Measurements from ENCODE around the gene HNRNPC.
"Not testable (repeated sequence)": the region's sequence is repeated elsewhere in the genome, so short reads cannot be mapped to it uniquely, and the experiment has no call there.

Gene HNRNPC

GRCh38 chr14:21261824-21262223 is 7.4 kb downstream of the HNRNPC start:
- TF ChIP-seq, protein P1, sequence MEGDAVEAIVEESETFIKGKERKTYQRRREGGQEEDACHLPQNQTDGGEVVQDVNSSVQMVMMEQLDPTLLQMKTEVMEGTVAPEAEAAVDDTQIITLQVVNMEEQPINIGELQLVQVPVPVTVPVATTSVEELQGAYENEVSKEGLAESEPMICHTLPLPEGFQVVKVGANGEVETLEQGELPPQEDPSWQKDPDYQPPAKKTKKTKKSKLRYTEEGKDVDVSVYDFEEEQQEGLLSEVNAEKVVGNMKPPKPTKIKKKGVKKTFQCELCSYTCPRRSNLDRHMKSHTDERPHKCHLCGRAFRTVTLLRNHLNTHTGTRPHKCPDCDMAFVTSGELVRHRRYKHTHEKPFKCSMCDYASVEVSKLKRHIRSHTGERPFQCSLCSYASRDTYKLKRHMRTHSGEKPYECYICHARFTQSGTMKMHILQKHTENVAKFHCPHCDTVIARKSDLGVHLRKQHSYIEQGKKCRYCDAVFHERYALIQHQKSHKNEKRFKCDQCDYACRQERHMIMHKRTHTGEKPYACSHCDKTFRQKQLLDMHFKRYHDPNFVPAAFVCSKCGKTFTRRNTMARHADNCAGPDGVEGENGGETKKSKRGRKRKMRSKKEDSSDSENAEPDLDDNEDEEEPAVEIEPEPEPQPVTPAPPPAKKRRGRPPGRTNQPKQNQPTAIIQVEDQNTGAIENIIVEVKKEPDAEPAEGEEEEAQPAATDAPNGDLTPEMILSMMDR (IDR thresholded peaks at IDR 0.05; ENCODE audit: borderline replicate concordance, control extremely low read depth, extremely low read depth, insufficient read depth, missing control alignments): no peak
- DNase-seq (ENCODE audit: low spot score): no peak
- in situ Hi-C loops (cut with MboI; ENCODE audit: low sequenced_read_pairs, unreplicated experiment): no loop called here

GRCh38 chr14:21258889-21259787 is 10.1 kb downstream of the HNRNPC start:
- no peak for DNase-seq (ENCODE audit: low spot score)
- TF ChIP-seq, protein P1 (IDR thresholded peaks at IDR 0.05; ENCODE audit: borderline replicate concordance, control extremely low read depth, extremely low read depth, insufficient read depth, missing control alignments): no peak
- in situ Hi-C loops (cut with MboI; ENCODE audit: low sequenced_read_pairs, unreplicated experiment): no loop called here

DNA sequence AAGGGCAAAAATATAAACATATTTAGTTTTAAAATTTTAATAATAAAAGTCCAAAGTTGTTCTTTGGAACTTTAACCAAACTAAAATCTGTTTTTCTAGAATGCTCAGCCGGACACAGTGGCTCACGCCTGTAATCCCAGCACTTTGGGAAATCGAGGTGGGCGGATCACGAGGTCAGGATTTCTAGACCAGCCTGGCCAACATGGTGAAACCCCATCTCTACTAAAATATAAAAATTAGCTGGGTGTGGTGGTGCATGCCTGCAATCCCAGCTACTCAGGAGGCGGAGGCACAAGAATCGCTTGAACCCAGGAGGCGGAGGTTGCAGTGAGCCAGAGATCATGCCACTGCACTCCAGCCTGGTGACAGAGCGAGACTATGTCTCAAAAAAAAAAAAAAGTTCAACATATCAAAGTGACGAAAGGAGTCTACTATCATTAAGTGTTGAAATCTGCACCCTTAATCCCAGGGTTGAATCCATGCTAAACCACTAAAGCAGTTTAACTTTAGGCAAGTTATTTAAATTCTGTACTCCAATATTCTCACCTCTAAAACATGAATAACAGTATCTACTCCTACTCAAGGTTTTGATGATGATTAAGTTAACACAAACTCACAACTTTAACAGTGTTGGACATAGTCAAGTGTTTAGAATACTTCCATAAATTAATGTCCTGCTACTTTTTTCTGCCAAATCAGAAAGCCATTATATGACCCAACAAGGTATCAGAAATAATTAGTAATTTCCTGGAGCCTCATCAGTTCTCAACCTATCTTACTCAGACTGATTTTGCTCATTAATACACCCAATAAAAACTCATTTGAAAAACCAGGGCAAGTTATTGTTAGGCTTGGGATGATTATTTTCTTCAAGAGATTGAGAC is 11.0 kb downstream of the HNRNPC start:
- DNase-seq (ENCODE audit: low spot score): no peak
- in situ Hi-C loops (cut with MboI; ENCODE audit: low sequenced_read_pairs, unreplicated experiment): no loop called here
- TF ChIP-seq, protein P1 (IDR thresholded peaks at IDR 0.05; ENCODE audit: borderline replicate concordance, control extremely low read depth, extremely low read depth, insufficient read depth, missing control alignments): no peak

- in situ Hi-C loops (cut with MboI; ENCODE audit: low sequenced_read_pairs, unreplicated experiment): no loop called here
- DNase-seq (ENCODE audit: low spot score): no peak
- TF ChIP-seq, protein P1 (IDR thresholded peaks at IDR 0.05; ENCODE audit: borderline replicate concordance, control extremely low read depth, extremely low read depth, insufficient read depth, missing control alignments): no peak
These were observed 11.8 kb downstream of the HNRNPC start for GRCh38 chr14:21257394-21257909.

GRCh38 chr14:21256539-21257393 is 12.5 kb downstream of the HNRNPC start:
- in situ Hi-C loops (cut with MboI; ENCODE audit: low sequenced_read_pairs, unreplicated experiment): no loop called here
- TF ChIP-seq, protein P1 (IDR thresholded peaks at IDR 0.05; ENCODE audit: borderline replicate concordance, control extremely low read depth, extremely low read depth, insufficient read depth, missing control alignments): no peak
- DNase-seq (ENCODE audit: low spot score): no peak

GRCh38 chr14:21256102-21256447 is 13.2 kb downstream of the HNRNPC start:
- in situ Hi-C loops (cut with MboI; ENCODE audit: low sequenced_read_pairs, unreplicated experiment); DNase-seq (ENCODE audit: low spot score): not testable (repeated sequence)

Measured in GM13976 (cell line).